GM21381 (cell line): ENCODE measurements around the gene CGB1.
A peak's percentile ranks its signal among the peaks of the same experiment; 100 is the strongest.
"Not testable (repeated sequence)": the region's sequence is repeated elsewhere in the genome, so short reads cannot be mapped to it uniquely, and the experiment has no call there.

Source experiments
- ATAC-seq: cut with Tn5 transposase; IDR thresholded peaks from one replicate; pipeline ENCODE4 v1.9.1; 2021; ENCODE audit warnings: mild to moderate bottlenecking, moderate library complexity; ENCODE audit not compliant: unreplicated experiment

CGB1 gene

DNA sequence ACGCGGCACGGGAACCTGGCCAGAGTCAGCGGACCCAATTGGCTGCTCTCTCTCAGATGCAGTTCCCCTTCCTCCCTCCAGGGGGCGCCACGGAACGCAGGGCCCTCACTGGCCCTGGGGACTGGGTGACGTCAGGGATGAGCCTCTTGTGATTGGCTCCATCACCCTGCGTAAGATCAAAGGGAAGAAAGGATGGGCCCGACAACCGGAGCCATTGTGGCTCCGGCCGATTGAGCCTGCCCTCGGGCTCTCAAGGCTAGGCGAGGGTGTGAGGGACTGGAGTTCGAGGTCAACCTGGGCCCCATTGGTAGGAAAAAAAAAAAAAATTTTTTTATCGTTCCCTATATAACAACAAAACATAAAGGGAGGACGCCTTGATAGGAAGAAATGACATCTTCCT is at the start of gene CGB1:
CGB1 (minus strand) TSS at position 81 of the 400 bp plus-strand sequence. CDS start 184 bp downstream, outside the sequence.
- ATAC-seq = not testable (repeated sequence)

DNA sequence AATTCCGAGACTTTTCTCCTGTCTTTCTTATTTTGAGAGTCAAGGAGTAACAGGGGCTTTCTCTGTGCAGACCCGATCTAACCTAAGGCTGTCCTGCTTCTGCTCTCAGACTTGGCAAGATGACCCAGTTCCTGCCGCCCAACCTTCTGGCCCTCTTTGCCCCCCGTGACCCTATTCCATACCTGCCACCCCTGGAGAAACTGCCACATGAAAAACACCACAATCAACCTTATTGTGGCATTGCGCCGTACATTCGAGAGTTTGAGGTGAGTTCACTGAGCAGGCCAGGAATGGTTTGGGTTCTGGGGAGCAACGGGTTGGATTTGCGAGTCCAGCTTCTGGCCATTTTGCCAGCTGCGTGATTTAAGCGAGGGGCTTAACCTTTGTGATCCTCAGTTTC is 49.6 kb upstream of the CGB1 start:
- ATAC-seq = no peak

DNA sequence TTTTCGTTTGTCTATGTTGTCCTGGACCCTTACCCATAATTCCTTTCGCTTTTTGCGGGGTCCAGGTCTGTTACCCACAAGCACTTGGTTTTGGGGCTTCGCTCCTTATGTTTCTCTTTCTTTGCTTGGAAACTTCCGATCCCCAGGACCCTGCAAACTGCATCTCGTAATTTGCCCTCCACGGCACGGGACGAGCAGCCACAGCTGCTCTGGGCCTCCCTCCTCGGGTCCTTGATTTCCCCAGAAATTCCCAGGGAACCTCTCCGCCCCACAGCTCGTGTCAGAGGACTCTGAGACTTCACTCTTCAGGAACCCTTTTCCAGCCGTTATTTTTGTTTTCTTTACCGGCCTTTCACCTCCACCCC is 49.2 kb upstream of the CGB1 start:
- ATAC-seq = no peak

DNA sequence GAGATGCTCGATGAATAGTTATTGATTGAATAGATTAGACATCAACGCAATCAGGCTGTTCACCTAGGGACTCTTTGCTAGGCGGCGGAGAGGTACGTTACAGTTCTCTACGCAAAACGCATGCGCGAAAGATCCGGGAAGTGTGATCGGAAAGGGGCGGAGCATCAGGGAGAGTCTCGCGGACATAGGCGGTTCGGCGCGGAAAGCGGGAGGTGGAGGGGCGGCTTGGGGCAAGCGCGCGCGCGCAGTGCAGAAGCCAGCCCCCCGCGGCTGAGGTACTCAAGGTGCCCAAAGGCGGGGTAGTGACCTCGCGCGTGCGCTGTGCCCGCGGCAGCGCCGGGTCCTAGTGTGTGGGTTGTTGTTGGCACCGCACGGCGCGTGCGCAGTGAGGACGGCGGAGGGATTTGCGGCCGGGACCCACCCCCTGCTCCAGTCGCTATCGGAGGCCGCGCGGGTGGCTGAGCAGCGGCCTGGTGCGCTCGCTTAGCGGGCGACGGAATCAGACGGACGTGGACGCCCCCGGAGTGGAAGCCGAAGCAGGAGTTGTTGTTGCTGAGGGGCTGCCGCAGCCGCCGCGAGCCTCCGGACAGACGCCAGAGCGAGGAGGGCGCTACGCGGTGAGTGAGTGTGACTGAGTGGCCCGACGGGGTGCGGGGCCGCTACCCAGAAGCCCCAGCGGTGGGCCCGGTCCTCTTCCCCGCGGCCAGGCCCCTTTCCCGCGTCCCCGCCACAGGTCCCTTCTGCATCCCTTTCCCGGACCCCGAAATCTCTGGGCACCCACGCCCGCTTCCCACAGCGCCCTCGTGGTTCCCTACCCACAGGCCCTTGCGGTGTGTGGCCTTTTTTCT is 48.5 kb upstream of the CGB1 start, which contains the start of gene SNRNP70:
SNRNP70 (plus strand) TSS at position 432 of the 848 bp plus-strand sequence. CDS start 964 bp downstream, outside the sequence.
- peak; percentile 89 for ATAC-seq

DNA sequence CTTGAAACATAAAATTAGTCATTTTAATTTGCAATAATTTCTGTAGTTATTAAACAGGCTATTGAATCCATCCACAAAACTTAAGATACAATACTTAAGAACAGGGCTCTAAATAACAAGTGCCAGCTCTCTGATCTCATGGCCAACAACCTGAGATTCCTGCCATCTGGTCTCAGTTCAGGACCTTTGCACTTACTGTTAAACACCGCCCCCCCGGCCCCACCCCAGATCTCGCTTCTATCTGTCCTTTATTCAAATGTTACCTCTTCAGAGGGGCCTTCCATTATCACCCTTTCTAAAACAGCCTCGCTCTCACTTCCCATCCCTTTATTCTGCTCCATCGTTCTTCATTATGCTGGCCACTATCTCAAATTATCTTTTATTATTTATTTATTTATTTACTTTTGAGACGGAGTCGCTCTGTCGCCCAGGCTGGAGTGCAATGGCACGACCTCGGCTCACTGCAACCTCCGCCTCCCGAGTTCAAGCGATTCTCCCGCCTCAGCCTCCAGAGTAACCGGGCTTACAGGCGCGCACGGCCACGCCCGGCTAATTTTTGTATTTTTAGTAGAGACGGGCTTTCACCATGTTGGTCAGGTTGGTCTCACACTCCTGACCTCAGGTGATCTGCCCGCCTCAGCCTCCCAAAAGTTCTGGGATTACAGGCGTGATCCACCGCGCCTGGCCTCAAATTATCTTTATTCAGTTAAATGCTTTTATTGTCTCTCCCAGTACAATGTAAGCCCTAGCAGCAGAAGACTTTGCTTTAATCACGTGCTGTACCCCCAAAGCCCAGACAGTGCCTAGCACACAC is 47.7 kb upstream of the CGB1 start:
- no peak for ATAC-seq

DNA sequence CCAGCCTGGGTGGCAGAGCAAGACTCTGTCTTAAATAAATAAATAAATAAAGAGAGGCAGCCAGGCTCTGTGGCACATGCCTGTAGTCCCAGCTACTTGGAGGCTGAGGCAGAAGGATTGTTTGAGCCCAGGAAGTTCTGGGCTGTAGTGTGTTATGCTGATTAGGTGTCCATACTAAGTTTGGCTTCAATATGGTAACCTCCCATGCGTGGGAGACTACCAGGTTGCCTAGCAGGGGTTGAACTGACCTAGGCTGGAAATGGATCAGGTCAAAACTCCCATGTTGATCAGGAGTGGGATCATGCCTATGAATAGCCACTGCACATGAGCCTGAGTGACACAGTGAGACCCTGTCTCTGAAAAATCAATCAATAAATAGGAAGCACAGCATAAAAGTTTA is 44.6 kb upstream of the CGB1 start:
- no peak for ATAC-seq

DNA sequence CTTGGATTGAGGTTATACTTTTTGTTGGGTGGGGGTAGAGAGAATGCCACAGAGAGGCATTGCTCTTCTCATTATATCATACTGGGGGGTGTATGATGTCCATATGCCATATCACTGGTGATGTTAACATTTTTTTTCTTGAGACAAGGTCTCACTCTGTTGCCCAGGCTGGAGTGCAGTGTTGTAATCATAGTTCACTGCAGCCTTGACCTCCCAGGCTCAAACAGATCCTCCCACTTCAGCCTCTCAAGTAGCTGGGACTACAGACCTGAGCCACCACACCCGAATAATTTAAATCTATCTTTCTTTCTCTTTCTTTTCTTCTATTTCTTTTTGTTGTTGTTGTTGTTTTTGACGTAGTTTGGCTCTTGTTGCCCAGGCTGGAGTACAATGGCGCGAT is 43.7 kb upstream of the CGB1 start:
- ATAC-seq = no peak

DNA sequence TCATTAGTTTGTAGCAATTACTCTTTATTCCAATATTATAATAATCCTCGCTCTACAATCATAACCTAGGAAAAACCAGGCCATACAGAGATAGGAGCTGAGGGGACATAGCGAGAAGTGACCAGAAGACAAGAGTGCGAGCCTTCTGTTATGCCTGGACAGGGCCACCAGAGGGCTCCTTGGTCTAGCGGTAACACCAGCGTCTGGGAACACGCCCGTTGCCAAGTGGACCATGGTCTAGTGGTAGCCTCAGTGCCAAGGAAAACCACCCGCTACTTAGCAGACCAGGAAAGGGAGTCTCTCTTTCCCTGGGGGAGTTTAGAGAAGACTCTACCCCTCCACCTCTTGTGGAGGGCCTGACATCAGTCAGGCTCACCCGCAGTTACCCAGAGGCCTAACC is 38.2 kb upstream of the CGB1 start:
- not testable (repeated sequence) for ATAC-seq

DNA sequence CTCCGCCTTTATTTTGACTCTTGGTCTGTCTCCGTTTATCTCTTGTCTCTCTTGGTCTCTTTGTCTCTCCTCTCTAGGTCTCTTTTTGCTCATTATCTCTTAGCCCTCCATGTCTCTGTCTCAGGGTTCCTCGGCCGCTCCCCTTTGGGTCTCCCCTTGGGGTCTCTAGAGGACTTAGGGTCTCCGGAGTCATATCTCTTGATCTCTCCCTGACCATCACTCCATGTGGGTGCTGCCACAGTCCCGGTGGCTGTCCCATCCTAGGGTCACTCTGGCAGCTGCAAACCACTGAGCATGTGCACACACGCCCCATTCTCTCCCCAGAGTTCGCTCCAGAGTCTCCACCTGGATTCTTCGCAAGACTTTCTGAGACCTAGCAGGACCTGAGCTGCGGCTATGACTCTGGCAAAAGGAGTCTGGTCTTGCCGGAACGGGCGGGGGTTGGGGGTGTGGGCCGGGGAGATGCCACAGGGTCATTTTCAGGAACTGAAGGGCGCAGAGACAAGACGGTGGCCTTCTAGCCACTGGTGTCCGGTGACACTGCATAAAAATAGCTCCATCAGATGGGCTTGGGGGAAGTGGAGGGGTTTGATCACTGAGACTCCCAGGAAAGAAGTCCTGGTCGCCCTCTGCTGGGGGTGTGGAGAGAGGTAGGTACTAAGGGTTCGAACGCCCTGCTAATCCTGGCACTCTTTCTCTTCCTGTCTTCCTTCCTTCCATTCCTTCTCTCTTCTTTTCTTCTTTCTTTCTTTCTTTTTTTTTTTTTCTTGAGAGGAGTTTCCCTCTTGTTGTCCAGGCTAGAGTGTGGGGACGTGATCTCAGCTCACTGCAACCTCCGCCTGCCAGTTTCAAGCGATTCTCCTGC is 37.1 kb upstream of the CGB1 start:
- no peak for ATAC-seq

DNA sequence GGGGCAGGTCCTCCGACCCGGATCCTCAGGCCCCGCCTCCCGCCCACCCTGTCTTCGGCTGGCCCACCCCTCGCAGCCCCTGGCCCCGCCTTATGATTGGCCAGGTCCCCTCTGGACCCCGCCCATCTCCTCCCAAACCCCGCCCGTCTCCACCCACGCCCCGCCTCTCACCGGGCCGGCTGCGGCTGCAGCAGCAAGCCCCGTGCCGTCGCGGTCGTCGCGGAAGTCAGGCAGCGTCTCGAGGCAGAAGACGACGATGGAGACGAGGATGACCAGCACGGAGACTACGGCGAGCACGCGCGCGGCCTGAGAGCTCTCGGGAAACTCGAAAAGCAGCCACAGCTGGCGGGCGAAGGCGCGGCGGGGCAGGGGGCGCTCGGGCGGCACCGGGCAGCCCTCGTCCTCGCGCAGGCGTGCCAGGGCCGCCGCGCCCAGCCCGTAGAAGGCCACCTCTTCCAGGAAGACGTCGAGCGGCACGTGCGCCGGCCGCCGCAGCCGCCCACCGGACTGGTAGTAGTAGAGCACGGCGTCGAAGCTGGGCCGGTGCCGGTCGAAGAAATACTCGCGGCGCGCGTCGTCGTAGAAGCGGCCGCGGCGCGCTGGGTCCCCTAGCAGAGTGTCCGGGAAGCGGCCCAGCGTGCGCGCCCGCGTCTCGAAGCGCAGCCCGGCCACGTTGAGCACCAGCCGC is 35.3 kb upstream of the CGB1 start:
- no peak for ATAC-seq

DNA sequence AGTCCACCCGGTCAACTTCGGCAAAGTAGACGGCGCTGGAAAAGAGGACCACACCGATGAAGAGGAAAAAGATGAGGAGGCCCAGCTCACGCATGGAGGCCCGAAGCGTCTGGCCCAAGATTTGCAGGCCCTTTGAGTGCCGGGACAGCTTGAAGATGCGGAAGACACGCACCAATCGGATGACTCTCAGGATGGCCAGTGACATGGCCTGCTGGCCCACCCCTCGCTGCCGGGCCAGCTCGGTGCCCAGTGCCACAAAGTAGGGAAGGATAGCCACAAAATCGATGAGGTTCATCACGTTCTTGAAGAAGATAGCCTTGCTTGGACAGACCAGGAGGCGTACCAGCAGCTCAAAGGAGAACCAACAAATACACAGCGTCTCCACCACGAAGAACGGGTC is 33.7 kb upstream of the CGB1 start:
- ATAC-seq = no peak

DNA sequence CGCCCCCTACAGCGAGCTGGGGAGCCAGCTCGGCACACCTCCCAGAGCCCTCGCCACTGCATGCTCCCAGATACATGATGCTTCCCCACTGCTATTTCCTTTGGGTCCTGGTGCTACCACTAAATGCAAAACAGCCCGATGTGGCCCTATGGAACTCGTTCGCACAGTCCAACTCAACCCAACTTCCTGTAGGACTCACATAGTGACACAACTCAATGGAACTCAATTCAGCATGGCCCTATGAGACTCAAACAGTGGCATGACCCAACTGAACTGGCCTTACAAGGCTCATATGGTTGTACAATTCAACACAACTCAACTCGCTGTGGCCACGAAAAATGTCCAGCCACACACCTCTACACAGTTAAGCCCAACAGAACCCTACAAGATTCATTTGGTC is 32.3 kb upstream of the CGB1 start:
- no peak for ATAC-seq

DNA sequence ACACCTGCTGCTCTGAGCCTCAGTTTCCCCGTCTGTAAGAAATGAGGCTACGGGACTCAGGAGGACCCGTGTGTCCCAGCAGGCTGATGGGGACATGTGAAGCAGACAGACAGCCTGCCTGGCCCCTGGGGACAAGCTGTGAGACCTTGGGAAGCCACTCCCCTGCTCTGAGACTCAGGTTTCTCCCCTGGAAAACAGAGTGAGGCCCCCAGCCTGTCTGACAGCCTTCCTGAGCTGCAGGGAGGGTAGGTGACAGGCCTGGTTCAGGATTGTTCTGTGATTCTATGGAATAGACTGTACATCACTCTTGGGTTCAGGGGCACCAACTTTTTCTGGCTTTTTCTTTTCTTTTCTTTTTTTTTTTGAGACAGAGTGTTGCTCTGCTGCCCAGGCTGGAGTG is 30.9 kb upstream of the CGB1 start:
- no peak for ATAC-seq

DNA sequence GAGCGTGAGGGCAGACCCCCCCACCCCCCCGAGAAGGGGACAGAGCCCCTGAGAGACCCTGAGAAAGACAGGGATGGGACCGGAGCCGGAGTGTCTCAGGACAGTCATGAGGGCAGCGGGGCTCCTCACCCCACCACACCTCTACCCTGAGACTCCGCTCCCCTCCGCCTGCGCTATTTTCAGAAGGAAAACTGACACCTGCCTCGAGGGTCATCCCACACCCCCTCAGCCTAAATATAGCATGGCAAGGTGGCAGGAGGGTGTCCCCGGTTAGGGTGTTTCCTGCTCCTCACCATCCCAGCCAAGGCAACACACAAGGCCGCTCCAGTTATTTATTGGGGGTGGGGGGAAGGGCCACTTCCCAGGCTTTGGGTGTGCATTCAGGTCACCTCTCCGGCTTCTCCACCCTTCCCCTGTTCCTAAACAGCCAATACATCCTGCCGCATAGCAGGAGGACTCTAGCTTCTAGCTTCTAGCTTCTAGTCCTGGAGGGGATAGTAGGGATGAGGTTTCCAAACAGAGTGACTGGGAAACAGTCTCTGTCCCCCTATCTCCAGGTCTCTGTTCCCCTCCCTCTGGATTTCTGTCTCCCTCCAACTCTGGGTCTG is 29.3 kb upstream of the CGB1 start:
- no peak for ATAC-seq

DNA sequence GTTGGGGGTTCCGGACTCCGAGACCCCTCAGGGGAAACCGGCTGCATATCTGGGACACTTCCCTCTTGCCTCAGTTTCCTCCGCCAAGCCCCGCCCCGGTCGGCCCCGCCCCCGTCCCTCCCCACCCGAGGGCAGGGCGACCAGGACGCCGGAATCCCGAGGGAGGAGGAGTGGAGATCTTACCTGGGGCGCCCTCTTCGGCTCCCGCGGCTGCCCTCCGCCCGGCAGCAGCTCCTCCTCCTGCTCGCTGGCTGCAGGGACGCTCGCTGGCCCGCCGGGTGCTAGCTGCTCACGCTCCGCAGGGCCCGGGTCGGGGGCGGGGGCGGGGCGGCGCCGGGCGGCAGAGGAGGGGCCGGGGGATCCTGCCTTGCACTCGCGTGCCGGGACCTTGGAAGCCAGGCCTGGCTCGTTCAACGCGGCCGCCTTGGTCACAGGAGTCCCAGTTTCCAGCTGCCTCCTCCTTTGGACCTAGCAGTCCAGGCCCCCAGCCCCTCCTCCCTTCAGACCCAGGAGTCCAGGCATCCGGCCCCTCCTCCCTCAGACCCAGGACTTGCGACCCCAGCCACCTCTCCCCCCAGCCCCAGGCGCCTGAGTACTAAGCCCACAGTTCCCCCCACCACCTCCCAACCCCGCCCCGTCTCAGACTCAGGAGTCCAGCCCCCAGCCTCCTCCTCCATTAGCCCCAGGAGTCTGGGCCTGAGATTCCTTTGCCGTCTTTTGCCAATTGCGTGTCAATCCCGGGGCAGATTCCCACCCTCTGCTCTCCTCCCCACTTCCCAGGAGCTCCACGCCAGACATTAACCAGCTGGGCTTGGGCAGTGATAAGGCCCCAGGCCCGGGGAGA is 28.3 kb upstream of the CGB1 start, which contains the start of gene NTF4:
NTF4 (minus strand) TSS at position 51 of the 844 bp plus-strand sequence. CDS start 2,821 bp downstream, outside the sequence.
- ATAC-seq = no peak

DNA sequence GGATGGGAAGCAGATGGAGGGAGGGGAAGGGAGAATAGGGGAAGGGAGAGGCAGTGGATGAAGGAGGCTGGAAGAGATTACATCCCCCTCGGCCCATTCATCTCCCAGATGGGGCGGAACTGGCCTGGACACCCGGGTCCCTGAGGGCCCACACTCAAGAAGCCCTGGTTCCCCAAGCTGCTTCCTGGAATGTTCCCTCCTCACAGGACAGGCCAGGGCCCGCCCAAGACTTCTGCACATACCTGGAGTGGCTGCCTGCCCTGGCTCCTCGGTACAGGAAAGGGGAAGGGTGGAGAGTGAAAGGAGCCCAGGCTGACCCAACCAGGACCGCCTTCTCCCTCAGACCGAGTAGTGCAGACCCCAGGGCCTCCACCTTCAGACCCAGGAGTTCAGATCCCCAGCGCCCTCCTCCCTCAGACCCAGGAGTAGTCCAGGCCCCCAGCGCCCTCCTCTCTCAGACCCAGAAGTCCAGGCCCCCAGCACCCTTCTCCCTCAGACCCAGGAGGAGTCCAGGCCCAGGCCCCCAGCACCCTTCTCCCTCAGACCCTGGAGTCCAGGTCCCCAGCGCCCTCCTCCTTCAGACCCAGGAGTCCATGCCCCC is 27.4 kb upstream of the CGB1 start:
- no peak for ATAC-seq

DNA sequence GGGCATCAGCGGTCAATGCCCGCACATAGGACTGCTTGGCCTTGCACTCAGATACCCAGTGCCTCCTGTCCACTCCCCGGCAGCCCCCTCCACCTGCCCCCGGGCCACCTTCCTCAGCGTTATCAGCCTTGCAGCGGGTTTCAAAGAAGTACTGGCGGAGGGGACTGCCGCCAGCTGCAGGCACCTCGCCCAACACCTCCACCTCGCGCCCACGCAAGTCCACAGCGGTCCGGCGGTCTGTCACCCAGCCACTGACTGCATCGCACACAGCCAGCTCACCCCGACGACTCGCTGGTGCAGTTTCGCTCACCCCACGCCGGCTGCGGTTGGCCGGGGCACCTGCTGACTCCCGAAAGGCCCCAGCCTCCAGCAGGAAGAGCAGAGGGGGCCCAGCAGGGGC is 24.8 kb upstream of the CGB1 start:
- no peak for ATAC-seq

DNA sequence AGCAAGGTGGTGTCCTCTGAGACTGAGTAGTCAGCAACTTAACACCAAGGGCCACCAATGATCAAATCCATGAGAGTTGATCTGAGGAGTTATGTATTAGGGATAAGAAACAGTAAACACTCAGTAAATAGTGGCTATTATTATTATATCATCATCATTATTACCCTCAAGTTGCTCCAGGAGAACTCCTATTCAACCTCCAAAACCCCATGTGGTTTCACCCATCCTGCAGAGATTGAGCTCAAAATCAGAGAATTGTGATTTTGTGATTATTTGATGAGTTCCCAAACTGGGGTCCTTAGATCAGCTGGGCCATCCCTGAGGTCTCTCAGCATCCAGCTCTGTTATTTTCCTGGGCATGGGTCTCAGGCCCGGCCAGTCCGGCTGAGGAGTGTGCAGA is 24.3 kb upstream of the CGB1 start:
- ATAC-seq = no peak

DNA sequence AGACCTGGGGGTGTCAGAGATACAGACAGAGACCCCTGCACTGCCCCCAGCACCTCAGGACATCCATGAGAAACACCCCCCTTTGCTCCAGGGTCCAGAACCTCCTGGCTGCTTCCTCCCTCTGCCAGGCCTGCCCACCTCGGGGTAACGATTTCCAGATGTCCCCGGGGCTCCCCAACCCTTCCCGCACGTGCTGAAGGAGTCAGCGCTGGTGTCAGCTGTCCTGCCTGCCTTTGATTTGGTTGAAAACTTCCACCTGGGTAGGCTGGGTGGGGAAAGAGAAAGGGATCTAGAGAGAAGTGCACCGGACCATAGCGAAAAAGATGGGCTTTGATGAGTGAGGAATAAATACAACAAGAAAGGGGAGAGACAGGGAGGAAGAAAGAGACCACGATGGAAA is 22.4 kb upstream of the CGB1 start:
- no peak for ATAC-seq
